Tibial nerve (tissue), 4 donors: Measurements from ENCODE around the gene CASZ1. TPM values are rescaled to one million over a fixed set of nuclear protein-coding genes. Genes with fewer than 3 reads are reported as not detected.

ENCODE experiments used
- DNase-seq, 2 donors: peaks; one replicate each; pipeline ENCODE4 v3.0.0-alpha.2; 2019; ENCODE audit warnings: low spot score in 2 of 2
- H3K27ac ChIP-seq, 4 donors: fragments of 200-600 bp; sonication (generic) in 3 of 4; one replicate each; pipeline ENCODE4 v1.5.1; 2017 to 2019; ENCODE audit warnings: mild to moderate bottlenecking in 1 of 4
- H3K27me3 ChIP-seq, 2 donors: fragments of 200-600 bp; sonication (generic) in 1 of 2; one replicate each; pipeline versions ENCODE4 v1.5.1 to v1.6.0; 2017 to 2019
- H3K36me3 ChIP-seq, 3 donors: fragments of 200-600 bp; sonication (generic); one replicate each; pipeline ENCODE4 v1.5.1; 2018 to 2019
- H3K4me1 ChIP-seq, 4 donors: fragments of 200-600 bp; sonication (generic) in 3 of 4; one replicate each; pipeline ENCODE4 v1.5.1; 2017 to 2019
- H3K4me3 ChIP-seq, 4 donors: fragments of 200-600 bp; sonication (generic) in 3 of 4; one replicate each; pipeline ENCODE4 v1.5.1; 2017 to 2019; ENCODE audit warnings: mild to moderate bottlenecking in 1 of 4, moderate library complexity in 1 of 4
- H3K9me3 ChIP-seq, 4 donors: fragments of 200-600 bp; sonication (generic) in 3 of 4; one replicate each; pipeline ENCODE4 v1.5.1; 2017 to 2019
- EP300 ChIP-seq, 2 donors: sonication (generic); formaldehyde crosslinking; IDR thresholded peaks; one replicate each; pipeline ENCODE4 v1.6.1; 2017; ENCODE audit warnings: antibody characterized with exemption in 2 of 2, mild to moderate bottlenecking in 1 of 2
- POLR2A ChIP-seq, 2 donors: fragments of 450-650 bp; IDR thresholded peaks; one replicate each; pipeline ENCODE4 v1.6.1; 2017; ENCODE audit warnings: antibody characterized with exemption in 2 of 2, mild to moderate bottlenecking in 2 of 2, moderate library complexity in 2 of 2
- WGBS, 2 donors: methylation state at CpG; one replicate each; pipeline ENCODE4 v1.1.5; 2018; 5-methylcytosine and 5-hydroxymethylcytosine counted together
- total RNA-seq, 4 donors: library from RNA; depleted of rRNA; stranded (reverse); fragments of >200 nt; gene quantifications; one replicate each; pipeline ENCODE4 v1.1.0, GENCODE V29; 2016
- TF ChIP-seq, protein P1 (sequence below), 5 experiments: fragments of 200-600 bp in 3 of 5; fragments of 450-650 bp in 2 of 5; sonication (generic) in 3 of 5; IDR thresholded peaks; one replicate each; pipeline ENCODE4 v1.5.1; 2016 to 2019; ENCODE audit warnings: antibody characterized with exemption in 5 of 5, mild to moderate bottlenecking in 3 of 5, moderate library complexity in 2 of 5

The CASZ1 gene
- total RNA-seq, 4 donors from 2014 or later, result 1.7 to 7.5 (median 5.1) TPM

DNA sequence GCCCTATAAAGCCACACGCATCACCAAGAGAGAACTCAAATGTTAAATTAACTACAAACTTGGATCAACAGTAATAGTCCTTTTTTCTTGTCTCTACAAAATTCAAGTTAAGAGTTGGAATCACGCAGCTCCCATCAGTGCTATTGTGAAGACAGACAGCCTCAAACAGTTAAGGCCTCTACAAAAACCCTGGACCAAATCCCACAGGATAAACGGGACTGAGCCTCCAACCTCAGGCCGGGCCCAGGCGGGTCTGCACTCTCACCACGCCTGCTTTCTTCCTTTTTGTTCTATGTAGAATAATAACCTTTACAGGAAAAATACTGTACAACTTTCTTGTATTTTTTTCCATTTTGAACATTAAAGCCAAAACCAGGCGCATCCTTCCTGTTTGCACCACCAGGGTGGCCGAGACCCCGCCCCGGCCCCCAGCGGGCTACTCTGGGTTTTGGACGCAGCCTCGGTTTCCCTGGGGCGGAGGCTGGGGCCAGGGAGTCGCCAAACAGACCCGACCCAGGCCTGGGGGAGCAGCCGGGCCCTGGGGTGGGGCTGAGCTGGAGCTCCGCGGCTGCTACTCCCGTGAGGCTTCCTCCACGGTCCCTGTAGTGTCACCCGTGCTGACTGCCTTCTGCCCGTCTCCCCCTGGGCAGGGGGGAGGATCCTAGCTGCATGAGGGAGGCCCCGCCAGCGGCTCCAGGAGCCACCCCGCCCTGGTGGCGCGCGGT lies 158.4 kb downstream of the CASZ1 start:
- DNase-seq, result peak in 1 of 2 donors; percentile 9
- Histone ChIP-seq H3K36me3 (no peaks in the 10 kb centered on the region), H3K4me3 (peak overlapping the region; percentile 17 to 56 (median 31)), H3K9me3 (no peaks in the 10 kb centered on the region), H3K27me3 (peaks cover 0 to 38% of the 10 kb centered on the region in 2 donors), H3K4me1 (peaks cover 0 to 51% (median 12%) of the 10 kb centered on the region in 4 donors), H3K27ac (peak overlapping the region in 2 of 4 donors; percentile 44 to 76)
- TF ChIP-seq, protein P1, sequence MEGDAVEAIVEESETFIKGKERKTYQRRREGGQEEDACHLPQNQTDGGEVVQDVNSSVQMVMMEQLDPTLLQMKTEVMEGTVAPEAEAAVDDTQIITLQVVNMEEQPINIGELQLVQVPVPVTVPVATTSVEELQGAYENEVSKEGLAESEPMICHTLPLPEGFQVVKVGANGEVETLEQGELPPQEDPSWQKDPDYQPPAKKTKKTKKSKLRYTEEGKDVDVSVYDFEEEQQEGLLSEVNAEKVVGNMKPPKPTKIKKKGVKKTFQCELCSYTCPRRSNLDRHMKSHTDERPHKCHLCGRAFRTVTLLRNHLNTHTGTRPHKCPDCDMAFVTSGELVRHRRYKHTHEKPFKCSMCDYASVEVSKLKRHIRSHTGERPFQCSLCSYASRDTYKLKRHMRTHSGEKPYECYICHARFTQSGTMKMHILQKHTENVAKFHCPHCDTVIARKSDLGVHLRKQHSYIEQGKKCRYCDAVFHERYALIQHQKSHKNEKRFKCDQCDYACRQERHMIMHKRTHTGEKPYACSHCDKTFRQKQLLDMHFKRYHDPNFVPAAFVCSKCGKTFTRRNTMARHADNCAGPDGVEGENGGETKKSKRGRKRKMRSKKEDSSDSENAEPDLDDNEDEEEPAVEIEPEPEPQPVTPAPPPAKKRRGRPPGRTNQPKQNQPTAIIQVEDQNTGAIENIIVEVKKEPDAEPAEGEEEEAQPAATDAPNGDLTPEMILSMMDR (IDR thresholded peaks at IDR 0.05), result no peak
- TF ChIP-seq EP300 (IDR thresholded peaks at IDR 0.05) (no peak), POLR2A (IDR thresholded peaks at IDR 0.05) (no peak)
- 33 to 46% methylated on average over 17 to 26 of the region's 29 CpGs for WGBS, 2 donors

DNA sequence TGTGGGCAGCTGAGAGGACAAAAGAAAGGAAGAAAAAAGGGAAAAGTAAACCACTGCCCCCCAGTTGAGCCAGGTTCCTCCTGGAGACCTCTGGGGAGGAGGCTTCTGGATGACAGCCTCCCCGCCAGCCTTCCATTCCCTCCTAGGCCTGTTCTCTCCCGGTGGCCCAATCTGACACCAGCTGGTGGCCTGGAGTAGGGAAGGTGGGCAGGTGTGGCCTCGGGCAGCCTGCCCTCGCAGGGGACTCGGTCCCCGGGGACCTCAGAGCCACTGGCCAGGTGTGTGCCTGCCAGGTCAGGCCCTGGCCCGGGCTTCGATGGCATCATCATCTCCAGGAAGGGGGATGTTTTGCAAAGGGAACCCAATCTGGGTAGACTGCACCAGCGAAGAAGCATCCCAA lies 159.0 kb downstream of the CASZ1 start:
- Histone ChIP-seq H3K4me3 (no peak overlapping the region), H3K27ac (no peak overlapping the region), H3K27me3 (peaks cover 0 to 38% of the 10 kb centered on the region in 2 donors), H3K4me1 (peaks cover 0 to 56% (median 12%) of the 10 kb centered on the region in 4 donors), H3K9me3 (no peaks in the 10 kb centered on the region), H3K36me3 (no peaks in the 10 kb centered on the region)
- no peak for TF ChIP-seq EP300 (IDR thresholded peaks at IDR 0.05)
- 76 to 87% methylated on average over 5 to 9 of the region's 9 CpGs for WGBS, 2 donors
- DNase-seq, result no peak

DNA sequence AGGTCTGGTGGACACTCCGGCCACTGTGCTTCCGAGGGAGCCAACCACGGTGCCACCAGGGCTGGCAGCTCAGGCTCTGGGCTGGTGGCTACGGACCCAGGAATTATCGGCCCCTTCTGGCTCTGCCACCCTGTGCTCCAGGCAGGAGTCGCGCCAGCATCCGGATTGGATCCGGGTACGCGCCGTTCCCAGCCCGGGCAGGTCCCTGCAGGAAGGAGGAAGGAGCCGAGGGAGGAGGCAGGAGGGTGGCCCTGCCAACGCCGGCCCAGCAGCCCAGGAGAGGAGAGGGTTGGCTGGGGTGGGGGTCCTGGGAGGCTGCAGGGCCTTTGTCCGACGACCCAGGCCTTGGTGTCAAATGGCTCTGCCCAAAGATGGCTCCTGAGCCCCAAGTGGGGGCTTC lies 160.5 kb downstream of the CASZ1 start:
- Histone ChIP-seq H3K27me3 (peaks cover 0 to 37% of the 10 kb centered on the region in 2 donors), H3K4me3 (no peak overlapping the region), H3K4me1 (peaks cover 0 to 71% (median 12%) of the 10 kb centered on the region in 4 donors), H3K27ac (peak overlapping the region in 2 of 4 donors; percentile 67 to 80), H3K9me3 (no peaks in the 10 kb centered on the region), H3K36me3 (peaks cover 0 to 12% (median 0%) of the 10 kb centered on the region in 3 donors)
- TF ChIP-seq POLR2A (IDR thresholded peaks at IDR 0.05), result no peak
- no peak for TF ChIP-seq EP300 (IDR thresholded peaks at IDR 0.05)
- TF ChIP-seq, protein P1 (IDR thresholded peaks at IDR 0.05), result no peak
- no peak for DNase-seq
- WGBS, 2 donors, result 80 to 89% methylated on average over 12 to 17 of the region's 18 CpGs

DNA sequence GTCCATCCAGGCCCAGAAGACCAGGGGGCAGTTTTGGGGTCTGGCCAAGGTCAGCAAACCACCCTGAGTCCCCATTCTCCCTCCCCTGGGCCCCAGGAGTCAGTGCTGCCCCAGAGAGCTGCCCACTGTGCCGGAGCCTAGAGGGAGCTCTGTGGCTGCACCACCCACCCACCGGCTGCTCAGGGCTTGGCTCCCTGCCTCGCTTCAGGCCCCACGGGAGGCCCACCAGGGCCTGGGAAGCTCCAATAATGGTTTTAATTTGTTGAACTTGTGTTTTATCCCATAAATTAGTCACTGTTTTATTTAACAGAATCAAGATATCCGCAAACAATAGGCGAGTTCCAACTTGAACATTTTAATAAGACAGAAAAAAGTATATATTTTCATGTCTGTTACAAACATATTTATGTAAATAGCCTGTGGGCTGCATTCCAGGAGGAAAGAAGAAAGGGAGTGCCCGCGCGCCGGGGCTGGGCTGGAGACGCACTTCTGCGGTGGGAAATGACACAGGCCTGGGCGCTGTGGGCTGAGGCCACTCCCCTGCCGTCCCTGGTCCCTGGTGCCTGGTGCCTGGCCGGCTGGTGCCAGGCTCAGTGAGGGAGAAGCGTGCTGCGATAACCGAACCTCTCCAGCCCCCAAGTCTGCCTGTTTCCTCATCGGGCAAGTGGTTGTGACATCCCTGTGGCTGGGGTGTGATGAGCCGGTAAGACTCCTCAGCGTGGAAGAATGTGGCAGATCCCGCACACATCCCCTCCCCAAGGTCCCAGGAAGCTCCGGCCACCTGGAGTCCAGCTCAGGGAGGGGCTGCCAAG lies 161.2 kb downstream of the CASZ1 start:
- Histone ChIP-seq H3K27ac (peak overlapping the region in 2 of 4 donors; percentile 67 to 80), H3K4me3 (no peak overlapping the region), H3K27me3 (peaks cover 0 to 31% of the 10 kb centered on the region in 2 donors), H3K4me1 (peaks cover 0 to 68% (median 12%) of the 10 kb centered on the region in 4 donors), H3K36me3 (peaks cover 0 to 19% (median 0%) of the 10 kb centered on the region in 3 donors), H3K9me3 (no peaks in the 10 kb centered on the region)
- TF ChIP-seq POLR2A (IDR thresholded peaks at IDR 0.05), result no peak
- TF ChIP-seq, protein P1 (IDR thresholded peaks at IDR 0.05), result no peak
- TF ChIP-seq EP300 (IDR thresholded peaks at IDR 0.05), result no peak
- DNase-seq, result no peak
- 30 to 37% methylated on average over 21 to 22 of the region's 23 CpGs for WGBS, 2 donors

DNA sequence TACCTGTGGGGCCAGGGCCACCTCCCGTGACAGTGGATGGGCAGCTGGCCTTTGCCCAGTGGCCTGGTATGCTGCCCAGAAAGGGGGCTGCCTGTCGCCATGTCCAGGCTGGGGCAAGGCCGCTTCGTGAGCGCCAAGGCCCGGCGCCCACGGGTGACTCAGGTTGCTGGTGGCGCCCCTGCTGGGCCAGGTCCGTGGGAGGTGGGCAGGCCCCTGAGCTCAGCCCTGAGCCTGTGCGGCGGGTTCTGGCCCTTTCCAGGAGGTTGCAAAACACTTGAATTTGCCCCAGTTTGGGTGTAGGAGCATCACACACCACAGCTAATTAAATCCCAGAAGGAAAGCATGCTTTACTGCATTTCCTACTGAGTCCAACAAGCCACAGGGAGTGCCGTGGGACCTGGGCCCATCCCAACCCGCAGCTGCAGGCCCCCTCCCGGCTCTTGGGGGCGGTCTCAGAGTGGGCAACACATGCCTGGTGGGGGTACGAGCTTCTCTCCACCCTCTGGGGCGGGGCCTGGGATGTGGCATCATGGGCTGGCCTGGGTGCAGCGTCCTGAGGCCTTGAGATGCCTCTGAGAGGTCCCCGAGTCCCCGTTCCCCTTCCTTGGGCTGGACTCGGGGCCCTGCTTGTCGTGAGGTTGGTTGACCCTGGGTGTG lies 161.9 kb downstream of the CASZ1 start:
- H3K9me3 ChIP-seq, result no peaks in the 10 kb centered on the region
- WGBS, 2 donors, result 64 to 70% methylated on average over 5 to 17 of the region's 23 CpGs
- no peak overlapping the region for H3K4me3 ChIP-seq
- H3K27me3 ChIP-seq, result peaks cover 0 to 24% of the 10 kb centered on the region in 2 donors
- H3K36me3 ChIP-seq, result peaks cover 0 to 26% (median 0%) of the 10 kb centered on the region in 3 donors
- TF ChIP-seq, protein P1 (IDR thresholded peaks at IDR 0.05), result no peak
- TF ChIP-seq POLR2A (IDR thresholded peaks at IDR 0.05) (no peak), EP300 (IDR thresholded peaks at IDR 0.05) (no peak)
- peak overlapping the region in 2 of 4 donors; percentile 67 to 80 for H3K27ac ChIP-seq
- peaks cover 0 to 74% (median 12%) of the 10 kb centered on the region in 4 donors for H3K4me1 ChIP-seq
- DNase-seq, result no peak
